TTC549 (cell line): Measurements from ENCODE around the gene PHAX.
"Not testable (repeated sequence)": the region's sequence is repeated elsewhere in the genome, so short reads cannot be mapped to it uniquely, and the experiment has no call there.

Source experiments
- FAIRE-seq: peaks from 2 replicates; lab custom pipeline; 2012; peaks lifted over from hg19 to GRCh38; lab: Jason Lieb, UNC

Gene PHAX, protein sequence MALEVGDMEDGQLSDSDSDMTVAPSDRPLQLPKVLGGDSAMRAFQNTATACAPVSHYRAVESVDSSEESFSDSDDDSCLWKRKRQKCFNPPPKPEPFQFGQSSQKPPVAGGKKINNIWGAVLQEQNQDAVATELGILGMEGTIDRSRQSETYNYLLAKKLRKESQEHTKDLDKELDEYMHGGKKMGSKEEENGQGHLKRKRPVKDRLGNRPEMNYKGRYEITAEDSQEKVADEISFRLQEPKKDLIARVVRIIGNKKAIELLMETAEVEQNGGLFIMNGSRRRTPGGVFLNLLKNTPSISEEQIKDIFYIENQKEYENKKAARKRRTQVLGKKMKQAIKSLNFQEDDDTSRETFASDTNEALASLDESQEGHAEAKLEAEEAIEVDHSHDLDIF

DNA sequence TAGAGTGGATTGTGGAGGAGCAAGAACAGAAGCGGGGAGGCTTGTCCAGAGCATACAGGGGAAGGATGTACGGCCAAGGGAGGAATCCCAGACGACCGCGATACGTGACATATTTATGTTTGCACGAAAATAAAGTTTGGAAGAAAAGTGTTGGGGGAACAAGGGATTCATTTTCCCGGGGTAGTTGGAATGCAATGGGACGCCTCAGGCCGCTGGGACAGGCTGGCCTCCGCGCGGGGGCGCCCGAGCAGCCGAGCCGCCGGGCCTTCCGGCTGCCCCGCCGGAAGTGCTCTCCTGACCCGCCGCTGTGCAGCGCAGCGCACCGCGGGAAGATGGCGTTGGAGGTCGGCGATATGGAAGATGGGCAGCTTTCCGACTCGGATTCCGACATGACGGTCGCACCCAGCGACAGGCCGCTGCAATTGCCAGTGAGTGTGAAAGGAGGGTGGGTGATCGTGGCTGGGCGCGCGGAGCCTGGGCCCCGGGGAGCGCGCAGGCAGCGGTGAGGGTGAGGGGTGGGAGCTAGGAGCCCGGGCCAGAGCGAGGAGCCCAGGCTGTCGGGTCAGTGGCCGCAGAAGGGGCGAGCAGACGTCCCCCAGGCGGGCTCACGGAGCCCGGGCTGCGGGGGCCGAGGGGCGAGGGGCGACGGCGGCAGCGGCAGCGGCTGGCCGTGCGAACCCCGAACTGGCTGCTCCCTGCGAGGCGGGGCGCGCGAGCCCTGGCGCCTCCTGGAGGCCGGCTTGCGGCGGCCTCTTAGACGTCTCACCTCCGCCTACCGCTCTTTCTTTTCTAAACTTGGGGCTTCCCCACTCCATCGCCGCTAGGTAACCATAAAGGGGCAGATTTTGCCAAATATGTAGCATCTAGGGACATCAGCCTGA lies at the start of gene PHAX:
Gene PHAX (plus strand): TSS at position 317 of the 881 bp plus-strand sequence. CDS start 16 bp downstream, at position 333.
- FAIRE-seq: no peak

DNA sequence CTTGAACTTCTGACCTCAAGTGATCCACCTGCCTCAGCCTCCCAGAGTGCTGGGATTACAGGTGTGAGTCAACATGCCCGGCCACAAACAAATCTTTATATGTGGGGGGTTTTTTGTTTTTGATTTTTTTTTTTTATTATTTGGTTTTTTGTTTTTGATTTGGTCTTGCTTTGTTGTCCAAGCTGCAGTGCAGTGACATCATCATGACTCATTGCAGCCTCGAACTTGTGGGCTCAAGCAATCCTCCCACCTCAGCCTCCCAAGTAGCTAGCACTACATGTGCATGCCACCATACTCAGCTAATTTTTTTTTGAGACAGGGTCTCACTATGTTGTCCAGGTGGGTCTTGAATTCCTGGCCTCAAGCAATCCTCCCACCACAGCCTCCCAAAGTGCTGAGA lies 48.1 kb upstream of the PHAX start:
- no peak for FAIRE-seq

DNA sequence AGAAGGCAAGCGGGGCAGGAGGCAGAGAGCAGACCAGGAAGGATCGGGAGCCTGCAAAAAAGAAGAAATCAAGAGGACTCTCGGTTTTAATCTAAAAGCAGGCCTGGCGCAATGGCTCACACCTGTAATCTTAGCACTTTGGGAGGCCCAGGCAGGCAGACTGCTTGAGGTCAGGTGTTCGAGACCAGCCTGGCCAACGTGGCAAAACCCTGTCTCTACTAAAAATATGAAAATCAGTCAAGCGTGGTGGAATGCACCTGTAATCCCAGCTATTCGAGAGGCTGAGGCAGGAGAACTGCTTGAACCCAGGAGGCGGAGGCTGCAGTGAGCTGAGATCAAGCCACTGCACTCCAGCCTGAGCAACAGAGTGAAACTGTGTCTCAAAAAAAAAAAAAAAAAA lies 45.6 kb upstream of the PHAX start:
- FAIRE-seq: not testable (repeated sequence)

DNA sequence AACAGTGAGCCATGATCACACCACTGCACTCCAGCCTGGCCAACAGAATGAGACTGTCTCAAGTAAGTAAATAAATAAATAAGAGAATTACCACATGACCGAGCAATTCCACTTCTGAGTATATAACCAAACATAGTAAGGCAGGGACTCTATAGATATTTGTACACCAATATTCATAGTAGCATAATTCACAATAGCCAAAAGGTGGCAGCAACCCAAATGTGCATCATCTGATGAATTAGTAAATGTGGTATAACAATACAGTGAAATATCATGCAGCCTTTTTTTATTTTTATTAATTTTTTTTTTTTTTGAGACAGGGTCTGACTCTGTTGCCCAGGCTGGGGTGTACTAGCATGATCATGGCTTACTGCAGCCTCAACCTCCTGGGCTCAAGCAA lies 38.8 kb upstream of the PHAX start:
- no peak for FAIRE-seq

DNA sequence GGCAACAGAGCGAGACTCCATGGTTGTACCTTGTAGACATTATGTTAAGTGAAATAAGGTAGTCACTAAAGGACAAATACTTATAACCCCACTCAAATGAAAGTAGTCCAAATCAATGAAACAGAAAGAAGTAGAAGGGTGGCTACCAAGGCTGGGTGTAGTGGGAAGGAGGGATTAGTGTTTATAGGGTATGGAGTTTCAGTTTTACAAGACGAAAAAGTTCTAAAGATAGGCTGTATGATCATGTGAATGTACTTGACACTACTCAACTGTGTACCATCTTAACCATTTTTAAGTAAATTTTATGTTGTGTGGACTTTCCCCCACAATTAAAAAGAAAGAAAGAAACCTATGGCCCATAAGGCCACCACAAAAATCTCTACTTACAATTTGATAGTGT lies 37.9 kb upstream of the PHAX start:
- no peak for FAIRE-seq

DNA sequence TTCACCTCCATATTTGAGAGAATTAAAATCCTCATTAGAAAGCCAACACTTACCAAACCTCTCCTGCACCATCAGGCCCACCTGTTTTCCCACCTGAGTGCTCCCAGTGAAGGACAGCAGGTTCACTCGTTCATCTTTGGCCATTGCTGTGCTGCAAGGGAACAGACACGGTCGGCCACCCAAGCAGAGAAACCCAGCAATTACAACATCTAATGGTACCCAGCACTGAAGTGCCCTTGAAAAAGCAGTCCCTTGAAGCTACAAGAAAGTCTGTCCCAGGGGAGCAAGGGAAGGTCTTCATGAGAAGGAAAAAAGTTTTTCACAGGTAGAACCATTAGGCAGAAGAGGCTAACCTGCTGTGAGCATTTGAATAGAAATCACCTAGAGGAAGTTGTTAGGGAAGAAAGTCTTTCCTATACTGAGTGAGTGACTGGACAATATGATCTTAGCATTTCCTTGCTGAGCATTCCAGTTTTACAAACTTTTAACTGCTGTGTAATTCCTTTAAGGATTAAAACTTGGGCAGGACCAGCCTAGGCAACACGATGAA lies 32.5 kb upstream of the PHAX start:
- FAIRE-seq: no peak

DNA sequence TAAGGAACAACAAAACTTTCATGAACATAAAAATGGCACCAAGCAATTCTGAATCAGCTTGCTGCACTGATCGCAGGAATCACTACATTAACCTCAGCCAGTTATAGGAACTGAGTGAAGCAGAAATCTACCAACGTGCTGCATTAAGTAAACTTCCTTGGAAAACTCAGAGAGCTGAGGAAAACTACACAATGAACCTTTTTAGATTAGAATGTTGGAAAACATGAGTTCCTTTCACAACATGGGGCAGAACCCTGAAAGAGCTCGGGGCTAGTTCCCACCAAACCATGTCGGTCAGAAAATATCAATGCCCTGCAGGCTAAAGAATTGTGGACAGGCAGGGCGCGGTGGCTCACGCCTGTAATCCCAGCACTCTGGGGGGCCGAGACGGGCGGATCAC lies 25.1 kb upstream of the PHAX start:
- no peak for FAIRE-seq

DNA sequence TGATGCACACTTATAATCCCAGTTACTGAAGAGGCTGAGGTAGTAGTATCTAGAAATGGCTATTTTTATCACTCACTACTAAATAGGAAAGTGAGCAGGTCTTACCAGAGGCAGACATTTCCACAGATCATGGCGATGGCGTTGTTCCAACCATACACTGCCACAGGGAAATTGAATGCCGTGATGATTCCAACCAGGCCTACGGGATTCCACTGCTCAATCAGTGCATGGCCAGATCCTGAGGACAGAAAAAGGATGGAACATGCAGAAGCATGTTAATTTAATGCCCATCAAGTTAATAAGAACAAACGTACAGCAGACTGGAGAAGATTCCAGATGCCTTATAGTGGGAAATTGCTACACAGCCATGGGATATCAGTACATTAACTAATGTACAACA lies 23.8 kb upstream of the PHAX start:
- FAIRE-seq: no peak

DNA sequence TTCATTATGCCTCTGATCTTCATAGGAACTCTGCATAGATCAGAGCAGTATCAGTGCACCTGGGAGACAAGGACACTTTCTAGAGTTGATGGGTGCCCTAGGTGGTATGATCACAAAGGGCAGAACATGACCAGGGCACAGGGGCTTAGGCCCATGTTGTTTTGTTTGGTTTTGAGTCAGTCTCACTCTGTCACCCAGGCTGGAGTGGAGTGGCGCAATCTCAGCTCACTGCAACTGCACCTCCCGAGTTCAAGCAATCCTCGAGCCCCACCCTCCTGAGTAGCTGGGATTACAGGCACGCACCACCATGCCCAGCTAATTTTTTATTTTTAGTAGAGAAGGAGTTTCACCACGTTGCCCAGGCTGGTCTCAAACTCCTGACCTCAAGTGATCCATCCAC lies 23.3 kb upstream of the PHAX start:
- no peak for FAIRE-seq

DNA sequence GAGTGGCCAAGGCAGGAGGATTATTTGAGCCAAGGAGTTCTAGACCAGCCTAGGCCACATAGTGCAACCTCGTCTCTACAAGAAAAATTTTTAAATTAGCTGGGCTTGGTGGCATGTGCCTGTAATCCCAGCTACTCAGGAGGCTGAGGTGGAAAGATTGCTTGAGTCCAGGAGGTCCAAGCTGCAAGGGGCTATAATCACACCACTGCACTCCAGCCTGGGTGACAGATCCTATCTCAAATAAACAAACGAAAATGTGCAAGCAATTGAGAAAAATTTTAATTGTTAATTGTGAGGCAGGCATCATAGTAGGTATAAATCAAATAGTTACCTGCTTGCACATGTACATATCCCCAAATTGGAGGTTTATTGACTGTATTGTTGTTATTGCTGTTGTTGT lies 21.0 kb upstream of the PHAX start:
- FAIRE-seq: no peak

DNA sequence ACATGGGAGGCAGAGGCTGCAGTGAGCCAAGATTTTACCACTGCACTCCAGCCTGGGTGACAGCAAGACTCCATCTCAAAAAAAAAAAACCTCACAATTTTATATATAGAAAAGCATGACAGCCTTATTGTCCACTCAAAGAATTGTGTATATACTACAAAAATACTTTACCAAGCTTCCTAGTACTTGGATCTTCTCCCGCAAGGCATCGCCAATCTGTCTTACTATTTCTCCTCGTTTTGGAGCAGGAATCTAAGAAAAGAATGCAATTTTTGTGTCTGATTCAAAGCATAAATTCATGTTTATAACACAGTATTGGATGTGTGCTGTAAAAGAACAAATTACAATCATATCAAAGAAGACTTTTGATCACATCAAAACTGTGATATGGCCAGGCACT lies 17.0 kb upstream of the PHAX start:
- no peak for FAIRE-seq

DNA sequence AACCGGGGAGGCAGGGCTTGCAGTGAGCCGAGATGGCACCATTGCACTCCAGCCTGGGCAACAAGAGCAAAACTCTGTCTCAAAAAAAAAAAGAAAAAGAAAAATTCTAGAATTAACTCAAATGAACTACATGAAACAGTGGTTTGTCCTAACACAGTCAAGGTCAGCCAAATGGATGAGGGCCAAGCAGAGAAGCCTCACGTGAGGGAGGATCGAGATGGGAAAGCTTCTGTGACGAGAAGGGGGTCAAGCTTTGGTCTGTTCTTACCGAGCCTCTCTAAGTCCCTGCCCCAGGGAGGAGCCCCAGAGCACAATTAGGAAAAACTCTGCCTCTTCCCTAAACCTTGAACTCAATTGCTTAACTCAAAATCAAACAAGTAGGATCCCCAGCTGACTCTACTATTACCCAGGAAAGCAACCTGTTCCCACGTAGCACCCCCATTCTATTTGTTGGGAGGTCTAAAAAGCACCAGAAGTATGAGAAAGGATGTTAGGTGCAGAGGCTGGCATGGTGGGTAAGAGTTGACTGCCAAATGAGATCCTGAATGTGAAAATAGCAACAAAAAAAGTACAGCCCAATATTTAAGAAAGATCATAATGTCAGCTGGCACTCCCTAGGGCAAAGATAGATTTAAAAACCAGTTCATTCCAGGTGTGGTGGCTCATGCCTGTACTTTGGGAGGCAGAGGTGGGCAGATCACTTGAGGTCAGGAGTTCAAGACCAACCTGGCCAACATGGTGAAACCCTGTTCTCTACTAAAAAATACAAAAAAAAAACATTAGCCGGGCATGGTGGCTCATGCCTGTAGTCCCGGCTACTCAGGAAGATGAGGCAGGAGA lies 13.0 kb upstream of the PHAX start:
- no peak for FAIRE-seq

DNA sequence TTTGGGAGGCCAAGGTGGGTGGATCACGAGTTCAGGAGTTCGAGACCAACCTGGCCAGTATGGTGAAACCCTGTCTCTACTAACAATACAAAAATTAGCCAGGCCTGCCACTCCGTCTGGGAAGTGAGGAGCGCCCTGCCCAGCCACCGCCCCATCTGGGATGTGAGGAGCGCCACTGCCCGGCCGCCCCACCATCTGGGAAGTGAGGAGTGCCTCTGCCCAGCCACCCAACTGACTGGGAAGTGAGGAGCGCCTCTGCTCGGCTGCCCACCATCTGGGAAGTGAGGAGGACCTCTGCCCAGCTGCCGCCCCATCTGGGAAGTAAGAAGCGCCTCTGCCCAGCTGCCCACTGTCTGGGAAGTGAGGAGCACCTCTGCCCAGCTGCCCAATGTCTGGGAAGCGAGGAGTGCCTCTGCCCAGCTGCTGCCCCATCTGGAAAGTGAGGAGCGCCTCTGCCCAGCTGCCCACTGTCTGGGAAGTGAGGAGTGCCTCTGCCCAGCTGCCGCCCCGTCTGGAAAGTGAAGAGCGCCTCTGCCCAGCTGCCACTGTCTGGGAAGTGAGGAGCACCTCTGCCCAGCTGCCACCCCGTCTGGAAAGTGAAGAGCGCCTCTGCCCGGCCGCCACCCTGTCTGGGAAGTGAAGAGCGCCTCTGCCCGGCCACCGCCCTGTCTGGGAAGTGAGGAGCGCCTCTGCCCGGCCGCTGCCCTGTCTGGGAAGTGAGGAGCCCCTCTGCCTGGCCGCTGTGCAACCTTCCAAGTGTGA lies 11.0 kb upstream of the PHAX start:
- no peak for FAIRE-seq

DNA sequence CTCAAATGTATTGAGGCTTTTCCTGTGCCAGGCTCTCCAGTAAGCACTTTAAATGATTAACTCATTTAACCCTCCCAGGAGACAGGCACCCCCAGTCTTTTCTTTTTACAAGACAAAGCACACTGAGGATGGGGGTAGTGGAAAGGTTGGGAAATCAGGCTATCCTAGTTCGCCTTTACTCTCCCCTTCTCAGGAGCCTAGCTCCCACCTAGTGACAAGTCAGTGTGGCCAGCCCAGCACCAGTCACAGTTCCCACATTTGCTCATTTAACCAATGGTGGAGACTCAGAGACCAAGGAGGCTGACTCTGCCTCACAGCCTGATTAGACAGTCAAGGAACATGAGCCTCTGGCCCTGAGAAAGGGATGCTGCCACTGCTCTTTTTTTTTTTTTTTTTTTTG lies 9.2 kb upstream of the PHAX start:
- no peak for FAIRE-seq

DNA sequence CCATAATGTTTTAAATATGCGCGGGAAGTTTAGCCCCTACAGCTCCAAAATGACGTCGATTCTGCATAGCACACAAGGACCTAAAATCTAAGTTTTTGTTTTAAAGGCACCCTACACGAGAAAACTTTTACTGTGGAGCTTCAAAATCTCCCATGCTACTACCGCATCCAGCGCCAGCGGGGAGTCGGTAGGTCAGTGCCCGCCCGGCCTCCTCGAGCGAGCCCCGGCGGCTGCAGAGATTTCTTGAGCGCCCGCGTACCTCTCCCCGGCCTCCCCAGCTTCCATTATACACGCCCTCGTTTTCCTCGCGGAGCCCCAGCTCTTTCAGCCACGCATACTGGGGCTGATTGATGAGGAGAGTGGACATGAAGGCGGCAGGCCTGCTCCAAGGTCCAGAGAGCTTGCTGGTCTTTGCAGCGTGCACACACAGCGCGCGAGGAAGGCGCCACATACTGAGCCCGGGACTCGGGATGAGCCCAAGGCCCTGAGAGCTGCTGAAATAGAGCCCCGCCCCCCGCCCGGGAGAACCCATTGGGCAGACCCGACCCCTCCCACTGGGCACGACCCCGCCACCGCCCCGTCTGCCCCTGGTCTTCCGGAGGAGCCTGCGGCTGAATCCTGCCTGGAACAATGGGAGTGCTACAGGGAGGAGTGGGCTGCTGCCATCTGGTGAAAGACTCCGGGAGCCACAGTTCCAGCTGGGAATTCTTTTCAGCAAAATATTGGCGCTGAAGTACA lies 5.8 kb upstream of the PHAX start, which contains the start of gene ALDH7A1:
Gene ALDH7A1 (minus strand): TSS at position 472 of the 738 bp plus-strand sequence. CDS start 21 bp downstream, at position 451.
- FAIRE-seq: peak; percentile 89

DNA sequence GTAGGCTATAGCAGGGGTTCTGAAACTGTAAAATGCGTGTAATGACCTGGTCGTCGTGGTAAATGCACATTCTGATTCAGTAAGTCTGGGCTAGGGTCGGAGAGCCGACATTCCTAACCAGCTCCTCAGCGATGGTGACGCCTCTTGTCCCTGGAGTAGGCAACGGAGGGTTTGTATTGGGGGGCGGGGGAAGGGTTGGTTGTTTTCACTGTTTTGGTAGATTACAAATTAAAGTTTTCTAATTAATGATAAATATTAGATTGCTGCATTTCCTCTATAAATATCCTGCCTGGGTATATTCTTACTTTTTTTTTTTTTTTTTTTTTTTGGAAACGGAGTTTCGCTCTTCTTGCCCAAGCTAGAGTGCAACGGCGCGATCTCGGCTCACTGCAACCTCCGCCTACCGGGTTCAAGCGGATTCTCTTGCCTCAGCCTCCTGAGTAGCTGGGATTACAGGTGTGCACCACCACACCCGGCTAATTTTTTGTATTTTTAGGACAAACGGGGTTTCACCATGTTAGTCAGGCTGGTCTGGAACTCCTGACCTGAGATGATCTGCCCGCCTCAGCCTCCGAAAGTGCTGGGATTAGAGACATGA lies 5.2 kb upstream of the PHAX start:
- no peak for FAIRE-seq

DNA sequence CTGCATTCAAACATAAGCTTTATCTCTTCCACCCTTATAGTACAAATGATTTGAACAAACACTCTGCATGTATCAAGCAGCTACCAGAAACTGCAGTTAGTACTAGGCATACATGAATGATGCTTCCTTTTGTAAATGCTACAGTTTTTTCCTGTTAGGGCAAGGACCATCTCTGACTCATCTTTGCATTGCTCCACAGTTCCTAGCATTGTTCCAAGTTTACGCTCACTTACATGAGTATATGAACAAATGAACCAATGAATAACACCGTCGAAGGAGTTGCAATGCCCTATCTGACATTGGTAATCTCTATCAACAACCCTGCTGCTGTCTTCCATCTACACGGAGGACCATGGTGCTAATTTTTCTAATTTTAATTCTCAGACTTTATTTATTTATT lies 3.6 kb upstream of the PHAX start:
- FAIRE-seq: no peak

DNA sequence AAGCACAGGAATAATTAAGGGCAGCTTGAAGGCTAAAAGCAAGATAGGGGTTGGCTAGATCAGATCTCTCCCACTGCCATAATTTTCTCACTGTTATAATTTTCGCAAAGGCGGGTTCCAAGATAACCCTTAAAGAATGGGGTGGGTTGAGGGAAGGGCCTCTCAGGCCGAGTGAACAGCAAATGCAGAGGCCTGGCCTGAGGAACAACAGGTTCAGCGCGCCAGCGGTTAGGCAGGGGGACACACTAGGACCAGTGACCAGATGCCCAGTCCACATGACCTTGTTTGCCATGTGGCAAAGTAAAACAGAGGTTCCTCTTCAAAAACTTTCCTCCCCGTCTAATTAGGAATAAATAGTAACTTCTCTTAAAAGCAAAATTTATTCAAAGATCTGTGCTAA lies 1.2 kb upstream of the PHAX start:
- no peak for FAIRE-seq

DNA sequence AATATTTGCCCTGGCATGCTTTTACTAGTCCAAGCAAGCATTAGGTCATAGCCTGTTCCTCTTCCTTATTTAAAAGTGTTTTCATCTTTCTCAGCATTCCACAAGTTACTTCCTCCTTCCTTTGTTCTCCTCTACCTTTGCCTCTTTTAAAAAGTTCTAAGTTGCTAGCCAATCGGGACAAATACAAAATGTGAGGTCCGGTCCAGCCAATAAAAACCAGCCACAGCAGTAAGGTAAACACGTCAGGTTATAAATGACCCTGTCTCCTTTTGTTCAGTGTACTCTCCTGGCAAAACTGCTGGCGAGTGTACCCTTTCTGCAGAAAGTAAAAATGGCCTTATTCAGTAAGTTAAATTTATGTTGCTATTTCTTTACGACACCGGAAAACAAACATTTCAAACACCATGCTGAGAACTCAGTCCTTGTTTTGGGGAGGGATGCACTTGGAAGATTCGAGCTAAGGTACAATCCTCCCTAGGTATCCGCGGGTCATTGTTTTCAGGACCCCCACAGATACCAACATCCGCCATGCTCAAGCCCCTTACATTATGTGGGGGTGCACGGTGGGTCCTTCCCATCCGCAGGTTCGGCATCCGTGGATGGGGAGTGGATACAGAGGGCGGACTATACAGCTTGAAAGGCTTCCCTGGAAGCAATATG lies 646 bp upstream of the PHAX start:
- FAIRE-seq: not testable (repeated sequence)
